Measurements from ENCODE around the gene SORL1-AS1.
"Not testable (repeated sequence)": the region's sequence is repeated elsewhere in the genome, so short reads cannot be mapped to it uniquely, and the experiment has no call there.

Gene SORL1-AS1

GRCh38 chr11:121485216-121485615 lies 32.4 kb upstream of the SORL1-AS1 start:
- Histone ChIP-seq H3K27ac (no peak overlapping the region), H3K36me3 (no peaks in the 10 kb centered on the region), H3K4me1 (peaks cover 13% of the 10 kb centered on the region), H3K27me3 (no peaks in the 10 kb centered on the region), H3K9me3 (no peaks in the 10 kb centered on the region), H3K4me3 (no peak overlapping the region)
- no peak for ATAC-seq
- TF ChIP-seq CTCF (IDR thresholded peaks at IDR 0.05), result no peak
- intact Hi-C loops (cut with DNase I), result no loop called here
- DNase-seq, result no peak

- no peak for DNase-seq
- Histone ChIP-seq H3K4me3 (no peak overlapping the region), H3K27me3 (no peaks in the 10 kb centered on the region), H3K9me3 (no peaks in the 10 kb centered on the region), H3K36me3 (no peaks in the 10 kb centered on the region), H3K27ac (no peak overlapping the region), H3K4me1 (peaks cover 13% of the 10 kb centered on the region)
- intact Hi-C loops (cut with DNase I), result no loop called here
- TF ChIP-seq CTCF (IDR thresholded peaks at IDR 0.05), result no peak
- ATAC-seq, result peak; percentile 51
Measured at GRCh38 chr11:121483805-121484480, 31.2 kb upstream of the SORL1-AS1 start.

GRCh38 chr11:121482231-121483129 lies 29.7 kb upstream of the SORL1-AS1 start:
- Histone ChIP-seq H3K27me3 (no peaks in the 10 kb centered on the region), H3K36me3 (no peaks in the 10 kb centered on the region), H3K27ac (no peak overlapping the region), H3K4me3 (no peak overlapping the region), H3K4me1 (peaks cover 13% of the 10 kb centered on the region), H3K9me3 (no peaks in the 10 kb centered on the region)
- no peak for TF ChIP-seq CTCF (IDR thresholded peaks at IDR 0.05)
- intact Hi-C loops (cut with DNase I), result no loop called here
- no peak for DNase-seq
- peak; percentile 67 for ATAC-seq

GRCh38 chr11:121481484-121482230 lies 28.9 kb upstream of the SORL1-AS1 start:
- peaks cover 13% of the 10 kb centered on the region for H3K4me1 ChIP-seq
- H3K27ac ChIP-seq; DNase-seq; H3K9me3 ChIP-seq; H3K36me3 ChIP-seq; H3K4me3 ChIP-seq; intact Hi-C loops (cut with DNase I); H3K27me3 ChIP-seq: not testable (repeated sequence)
- peak; percentile 11 for ATAC-seq

- no peak for DNase-seq
- no peak overlapping the region for H3K27ac ChIP-seq
- no peaks in the 10 kb centered on the region for H3K9me3 ChIP-seq
- no peak overlapping the region for H3K4me3 ChIP-seq
- no peak for TF ChIP-seq CTCF (IDR thresholded peaks at IDR 0.05)
- H3K27me3 ChIP-seq, result no peaks in the 10 kb centered on the region
- H3K4me1 ChIP-seq, result peaks cover 13% of the 10 kb centered on the region
- intact Hi-C loops (cut with DNase I), result no loop called here
- no peak for ATAC-seq
- no peaks in the 10 kb centered on the region for H3K36me3 ChIP-seq
Measured at GRCh38 chr11:121479698-121480238, 27.0 kb upstream of the SORL1-AS1 start.
